ENCODE measurements around the gene MPRIP.
A peak's percentile ranks its signal among the peaks of the same experiment; 100 is the strongest.

MPRIP gene

GRCh38 chr17:17058304-17058703 is 16.0 kb downstream of the MPRIP start:
- DNase-seq (ENCODE audit: low read depth): no peak
- no peak for TF ChIP-seq CTCF (conservative IDR thresholded peaks at IDR 0.05; ENCODE audit: low read depth, low read length)
- H3K4me3 ChIP-seq (ENCODE audit: low read depth, low read length): no peak overlapping the region

GRCh38 chr17:17059301-17059890 is 17.1 kb downstream of the MPRIP start:
- no peak for TF ChIP-seq CTCF (conservative IDR thresholded peaks at IDR 0.05; ENCODE audit: low read depth, low read length)
- no peak for DNase-seq (ENCODE audit: low read depth)
- H3K4me3 ChIP-seq (ENCODE audit: low read depth, low read length): no peak overlapping the region

- no peak for DNase-seq (ENCODE audit: low read depth)
- no peak overlapping the region for H3K4me3 ChIP-seq (ENCODE audit: low read depth, low read length)
- no peak for TF ChIP-seq CTCF (conservative IDR thresholded peaks at IDR 0.05; ENCODE audit: low read depth, low read length)
These were observed 18.0 kb downstream of the MPRIP start for GRCh38 chr17:17060001-17060922.

GRCh38 chr17:17060930-17061329 is 18.7 kb downstream of the MPRIP start:
- TF ChIP-seq CTCF (conservative IDR thresholded peaks at IDR 0.05; ENCODE audit: low read depth, low read length): no peak
- H3K4me3 ChIP-seq (ENCODE audit: low read depth, low read length): no peak overlapping the region
- DNase-seq (ENCODE audit: low read depth): no peak

GRCh38 chr17:17061516-17061915 is 19.3 kb downstream of the MPRIP start:
- DNase-seq (ENCODE audit: low read depth): no peak
- TF ChIP-seq CTCF (conservative IDR thresholded peaks at IDR 0.05; ENCODE audit: low read depth, low read length): no peak
- H3K4me3 ChIP-seq (ENCODE audit: low read depth, low read length): no peak overlapping the region

- DNase-seq (ENCODE audit: low read depth): peak; percentile 57
- no peak overlapping the region for H3K4me3 ChIP-seq (ENCODE audit: low read depth, low read length)
- peak; percentile 14 for TF ChIP-seq CTCF (conservative IDR thresholded peaks at IDR 0.05; ENCODE audit: low read depth, low read length)
These were observed 20.1 kb downstream of the MPRIP start for GRCh38 chr17:17062356-17062755.

All from choroid plexus epithelial cell (primary cell).